GM23338 (cell line): ENCODE data around the gene HSD17B1. TPM values are rescaled to one million over a fixed set of nuclear protein-coding genes. Genes with fewer than 3 reads are reported as not detected.

ENCODE experiments used
- CREB1 ChIP-seq: fragments of 250-450 bp; sonication (Bioruptor Pico); IDR thresholded peaks from 2 replicates; pipeline ENCODE4 v1.5.0; 2020; ENCODE audit warnings: low read depth, mild to moderate bottlenecking, moderate library complexity
- EZH2phosphoT487 ChIP-seq: fragments of 200-600 bp; sonication (generic); IDR thresholded peaks from one replicate; pipeline ENCODE4 v1.8.1; 2018; ENCODE audit warnings: antibody characterized with exemption; ENCODE audit not compliant: unreplicated experiment
- JUNB ChIP-seq: IDR thresholded peaks from one replicate; pipeline ENCODE4 v1.6.1; 2016; ENCODE audit warnings: antibody characterized with exemption; ENCODE audit not compliant: unreplicated experiment
- NANOG ChIP-seq: IDR thresholded peaks from 2 replicates; pipeline ENCODE4 v1.6.1; 2016; ENCODE audit warnings: antibody characterized with exemption, borderline replicate concordance
- POLR2AphosphoS5 ChIP-seq: IDR thresholded peaks from 2 replicates; pipeline ENCODE4 v1.6.1; 2016; ENCODE audit warnings: antibody characterized with exemption, low read depth
- REST ChIP-seq: IDR thresholded peaks from one replicate; pipeline ENCODE4 v1.6.1; 2018; ENCODE audit warnings: antibody characterized with exemption; ENCODE audit not compliant: unreplicated experiment
- STAT1 ChIP-seq: IDR thresholded peaks from one replicate; pipeline ENCODE4 v1.6.1; 2016; ENCODE audit warnings: antibody characterized with exemption; ENCODE audit not compliant: unreplicated experiment
- ZNF331 ChIP-seq: fragments of 250-450 bp; sonication (Bioruptor Pico); IDR thresholded peaks from 2 replicates; pipeline ENCODE4 v1.5.0; 2020; ENCODE audit warnings: low read depth, mild to moderate bottlenecking, moderate library complexity
- polyA plus RNA-seq: library from polyadenylated mRNA; unstranded; fragments of >200 nt; fragmentation: Nextera tagmentation; extraction: Ambion mirVana; gene quantifications from 2 replicates; pipeline ENCODE4 v1.2.1, GENCODE V29; 2016
- total RNA-seq: library from RNA; depleted of rRNA; stranded (reverse); fragments of >200 nt; shearing (Covaris generic); gene quantifications from 2 replicates; pipeline ENCODE4 v1.2.3, GENCODE V29; 2014
- TF ChIP-seq, protein P1 (sequence below): fragments of 250-450 bp; sonication (Bioruptor Pico); IDR thresholded peaks from 2 replicates; pipeline ENCODE4 v1.5.0; 2020; ENCODE audit warnings: mild to moderate bottlenecking, moderate library complexity
- TF ChIP-seq, protein P2 (sequence below), 2 experiments: fragments of 200-600 bp in 1 of 2; sonication (generic) in 1 of 2; conservative IDR thresholded peaks; 2 replicates each; pipeline versions ENCODE4 v1.5.1 to v1.6.1; 2016 to 2017; ENCODE audit warnings: antibody characterized with exemption in 2 of 2, low read depth in 2 of 2, mild to moderate bottlenecking in 2 of 2, moderate library complexity in 1 of 2

HSD17B1 gene
- total and polyA plus RNA-seq, 2 experiments from 2014 or later, result 0.97 to 1.7 TPM

GRCh38 chr17:42561897-42562387, 9.2 kb downstream of the HSD17B1 start, which contains the start of gene COASY (continued):
- TF ChIP-seq, protein P1, sequence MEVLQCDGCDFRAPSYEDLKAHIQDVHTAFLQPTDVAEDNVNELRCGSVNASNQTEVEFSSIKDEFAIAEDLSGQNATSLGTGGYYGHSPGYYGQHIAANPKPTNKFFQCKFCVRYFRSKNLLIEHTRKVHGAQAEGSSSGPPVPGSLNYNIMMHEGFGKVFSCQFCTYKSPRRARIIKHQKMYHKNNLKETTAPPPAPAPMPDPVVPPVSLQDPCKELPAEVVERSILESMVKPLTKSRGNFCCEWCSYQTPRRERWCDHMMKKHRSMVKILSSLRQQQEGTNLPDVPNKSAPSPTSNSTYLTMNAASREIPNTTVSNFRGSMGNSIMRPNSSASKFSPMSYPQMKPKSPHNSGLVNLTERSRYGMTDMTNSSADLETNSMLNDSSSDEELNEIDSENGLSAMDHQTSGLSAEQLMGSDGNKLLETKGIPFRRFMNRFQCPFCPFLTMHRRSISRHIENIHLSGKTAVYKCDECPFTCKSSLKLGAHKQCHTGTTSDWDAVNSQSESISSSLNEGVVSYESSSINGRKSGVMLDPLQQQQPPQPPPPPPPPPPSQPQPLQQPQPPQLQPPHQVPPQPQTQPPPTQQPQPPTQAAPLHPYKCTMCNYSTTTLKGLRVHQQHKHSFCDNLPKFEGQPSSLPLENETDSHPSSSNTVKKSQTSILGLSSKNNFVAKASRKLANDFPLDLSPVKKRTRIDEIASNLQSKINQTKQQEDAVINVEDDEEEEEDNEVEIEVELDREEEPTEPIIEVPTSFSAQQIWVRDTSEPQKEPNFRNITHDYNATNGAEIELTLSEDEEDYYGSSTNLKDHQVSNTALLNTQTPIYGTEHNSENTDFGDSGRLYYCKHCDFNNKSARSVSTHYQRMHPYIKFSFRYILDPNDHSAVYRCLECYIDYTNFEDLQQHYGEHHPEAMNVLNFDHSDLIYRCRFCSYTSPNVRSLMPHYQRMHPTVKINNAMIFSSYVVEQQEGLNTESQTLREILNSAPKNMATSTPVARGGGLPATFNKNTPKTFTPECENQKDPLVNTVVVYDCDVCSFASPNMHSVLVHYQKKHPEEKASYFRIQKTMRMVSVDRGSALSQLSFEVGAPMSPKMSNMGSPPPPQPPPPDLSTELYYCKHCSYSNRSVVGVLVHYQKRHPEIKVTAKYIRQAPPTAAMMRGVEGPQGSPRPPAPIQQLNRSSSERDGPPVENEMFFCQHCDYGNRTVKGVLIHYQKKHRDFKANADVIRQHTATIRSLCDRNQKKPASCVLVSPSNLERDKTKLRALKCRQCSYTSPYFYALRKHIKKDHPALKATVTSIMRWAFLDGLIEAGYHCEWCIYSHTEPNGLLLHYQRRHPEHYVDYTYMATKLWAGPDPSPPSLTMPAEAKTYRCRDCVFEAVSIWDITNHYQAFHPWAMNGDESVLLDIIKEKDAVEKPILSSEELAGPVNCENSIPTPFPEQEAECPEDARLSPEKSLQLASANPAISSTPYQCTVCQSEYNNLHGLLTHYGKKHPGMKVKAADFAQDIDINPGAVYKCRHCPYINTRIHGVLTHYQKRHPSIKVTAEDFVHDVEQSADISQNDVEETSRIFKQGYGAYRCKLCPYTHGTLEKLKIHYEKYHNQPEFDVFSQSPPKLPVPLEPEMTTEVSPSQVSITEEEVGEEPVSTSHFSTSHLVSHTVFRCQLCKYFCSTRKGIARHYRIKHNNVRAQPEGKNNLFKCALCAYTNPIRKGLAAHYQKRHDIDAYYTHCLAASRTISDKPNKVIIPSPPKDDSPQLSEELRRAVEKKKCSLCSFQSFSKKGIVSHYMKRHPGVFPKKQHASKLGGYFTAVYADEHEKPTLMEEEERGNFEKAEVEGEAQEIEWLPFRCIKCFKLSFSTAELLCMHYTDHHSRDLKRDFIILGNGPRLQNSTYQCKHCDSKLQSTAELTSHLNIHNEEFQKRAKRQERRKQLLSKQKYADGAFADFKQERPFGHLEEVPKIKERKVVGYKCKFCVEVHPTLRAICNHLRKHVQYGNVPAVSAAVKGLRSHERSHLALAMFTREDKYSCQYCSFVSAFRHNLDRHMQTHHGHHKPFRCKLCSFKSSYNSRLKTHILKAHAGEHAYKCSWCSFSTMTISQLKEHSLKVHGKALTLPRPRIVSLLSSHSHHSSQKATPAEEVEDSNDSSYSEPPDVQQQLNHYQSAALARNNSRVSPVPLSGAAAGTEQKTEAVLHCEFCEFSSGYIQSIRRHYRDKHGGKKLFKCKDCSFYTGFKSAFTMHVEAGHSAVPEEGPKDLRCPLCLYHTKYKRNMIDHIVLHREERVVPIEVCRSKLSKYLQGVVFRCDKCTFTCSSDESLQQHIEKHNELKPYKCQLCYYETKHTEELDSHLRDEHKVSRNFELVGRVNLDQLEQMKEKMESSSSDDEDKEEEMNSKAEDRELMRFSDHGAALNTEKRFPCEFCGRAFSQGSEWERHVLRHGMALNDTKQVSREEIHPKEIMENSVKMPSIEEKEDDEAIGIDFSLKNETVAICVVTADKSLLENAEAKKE, result no peak
- no peak for TF ChIP-seq NANOG
- no peak for TF ChIP-seq REST
- no peak for TF ChIP-seq STAT1
- TF ChIP-seq ZNF331 (CRISPR knock-in tag), result no peak
- TF ChIP-seq POLR2AphosphoS5, result peak; percentile 69
- TF ChIP-seq CREB1 (CRISPR knock-in tag), result peak; percentile 52
- no peak for TF ChIP-seq EZH2phosphoT487
- TF ChIP-seq, protein P2, sequence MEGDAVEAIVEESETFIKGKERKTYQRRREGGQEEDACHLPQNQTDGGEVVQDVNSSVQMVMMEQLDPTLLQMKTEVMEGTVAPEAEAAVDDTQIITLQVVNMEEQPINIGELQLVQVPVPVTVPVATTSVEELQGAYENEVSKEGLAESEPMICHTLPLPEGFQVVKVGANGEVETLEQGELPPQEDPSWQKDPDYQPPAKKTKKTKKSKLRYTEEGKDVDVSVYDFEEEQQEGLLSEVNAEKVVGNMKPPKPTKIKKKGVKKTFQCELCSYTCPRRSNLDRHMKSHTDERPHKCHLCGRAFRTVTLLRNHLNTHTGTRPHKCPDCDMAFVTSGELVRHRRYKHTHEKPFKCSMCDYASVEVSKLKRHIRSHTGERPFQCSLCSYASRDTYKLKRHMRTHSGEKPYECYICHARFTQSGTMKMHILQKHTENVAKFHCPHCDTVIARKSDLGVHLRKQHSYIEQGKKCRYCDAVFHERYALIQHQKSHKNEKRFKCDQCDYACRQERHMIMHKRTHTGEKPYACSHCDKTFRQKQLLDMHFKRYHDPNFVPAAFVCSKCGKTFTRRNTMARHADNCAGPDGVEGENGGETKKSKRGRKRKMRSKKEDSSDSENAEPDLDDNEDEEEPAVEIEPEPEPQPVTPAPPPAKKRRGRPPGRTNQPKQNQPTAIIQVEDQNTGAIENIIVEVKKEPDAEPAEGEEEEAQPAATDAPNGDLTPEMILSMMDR (conservative IDR thresholded peaks at IDR 0.05; ENCODE audit: low read depth in 2 of 2), result no peak
- TF ChIP-seq JUNB, result no peak
